HL-60 (cell line): Measurements from ENCODE around the gene CDC42BPB.

Experiments
- REST ChIP-seq: IDR thresholded peaks from 2 replicates; pipeline ENCODE4 v1.6.1; 2012; ENCODE audit warnings: low read depth; ENCODE audit not compliant: insufficient replicate concordance
- TF ChIP-seq, protein P1 (sequence below): IDR thresholded peaks from one replicate; pipeline ENCODE4 v1.5.1; 2011; ENCODE audit warnings: low read length, control low read depth, inconsistent platforms; ENCODE audit not compliant: insufficient read depth

- TF ChIP-seq, protein P1, sequence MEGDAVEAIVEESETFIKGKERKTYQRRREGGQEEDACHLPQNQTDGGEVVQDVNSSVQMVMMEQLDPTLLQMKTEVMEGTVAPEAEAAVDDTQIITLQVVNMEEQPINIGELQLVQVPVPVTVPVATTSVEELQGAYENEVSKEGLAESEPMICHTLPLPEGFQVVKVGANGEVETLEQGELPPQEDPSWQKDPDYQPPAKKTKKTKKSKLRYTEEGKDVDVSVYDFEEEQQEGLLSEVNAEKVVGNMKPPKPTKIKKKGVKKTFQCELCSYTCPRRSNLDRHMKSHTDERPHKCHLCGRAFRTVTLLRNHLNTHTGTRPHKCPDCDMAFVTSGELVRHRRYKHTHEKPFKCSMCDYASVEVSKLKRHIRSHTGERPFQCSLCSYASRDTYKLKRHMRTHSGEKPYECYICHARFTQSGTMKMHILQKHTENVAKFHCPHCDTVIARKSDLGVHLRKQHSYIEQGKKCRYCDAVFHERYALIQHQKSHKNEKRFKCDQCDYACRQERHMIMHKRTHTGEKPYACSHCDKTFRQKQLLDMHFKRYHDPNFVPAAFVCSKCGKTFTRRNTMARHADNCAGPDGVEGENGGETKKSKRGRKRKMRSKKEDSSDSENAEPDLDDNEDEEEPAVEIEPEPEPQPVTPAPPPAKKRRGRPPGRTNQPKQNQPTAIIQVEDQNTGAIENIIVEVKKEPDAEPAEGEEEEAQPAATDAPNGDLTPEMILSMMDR: no peak
- TF ChIP-seq REST: no peak
These were observed 30.4 kb downstream of the CDC42BPB start for GRCh38 chr14:103026988-103027387.
